ENCODE results near the gene TMEM132C. TPM values are rescaled to one million over a fixed set of nuclear protein-coding genes. Genes with fewer than 3 reads are reported as not detected.

Gene TMEM132C
- total and polyA plus RNA-seq, 4 donors = 0.05 to 0.08 (median 0.05) TPM; not detected in 1

GRCh38 chr12:128752386-128752785 is 485.4 kb downstream of the TMEM132C start:
- Histone ChIP-seq H3K4me3 (ENCODE audit: low read depth in 1 of 3, low read length in 3 of 3) (no peak overlapping the region), H3K4me1 (ENCODE audit: control insufficient read depth in 4 of 4, insufficient read depth in 4 of 4, low read length in 3 of 4) (no peaks in the 10 kb centered on the region), H3K27me3 (ENCODE audit: control insufficient read depth in 4 of 4, insufficient read depth in 4 of 4, low read length in 3 of 4) (peaks cover 0 to 8% (median 0%) of the 10 kb centered on the region in 4 donors), H3K9me3 (ENCODE audit: control insufficient read depth in 4 of 4, low read length in 3 of 4) (no peaks in the 10 kb centered on the region), H3K36me3 (ENCODE audit: control insufficient read depth in 4 of 4, insufficient read depth in 3 of 4, low read depth in 1 of 4, low read length in 3 of 4) (no peaks in the 10 kb centered on the region), H3K27ac (ENCODE audit: low read depth in 1 of 2, low read length in 2 of 2) (no peak overlapping the region), H3K9ac (ENCODE audit: low read depth in 1 of 2, low read length in 2 of 2) (no peak overlapping the region)
- no peak for TF ChIP-seq RAD21 (IDR thresholded peaks at IDR 0.05)
- TF ChIP-seq RXRA (IDR thresholded peaks at IDR 0.05) = no peak
- TF ChIP-seq GABPA (IDR thresholded peaks at IDR 0.05 in 1 of 2, conservative IDR thresholded peaks at IDR 0.05 in 1 of 2) = no peak
- no peak for TF ChIP-seq YY1 (IDR thresholded peaks at IDR 0.05)
- no peak for TF ChIP-seq FOXA1 (IDR thresholded peaks at IDR 0.05)
- TF ChIP-seq, protein P1, sequence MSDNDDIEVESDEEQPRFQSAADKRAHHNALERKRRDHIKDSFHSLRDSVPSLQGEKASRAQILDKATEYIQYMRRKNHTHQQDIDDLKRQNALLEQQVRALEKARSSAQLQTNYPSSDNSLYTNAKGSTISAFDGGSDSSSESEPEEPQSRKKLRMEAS (IDR thresholded peaks at IDR 0.05) = no peak
- no peak for TF ChIP-seq CTCF (IDR thresholded peaks at IDR 0.05; ENCODE audit: low read depth, low read length, missing input control)
- no peak for TF ChIP-seq JUND (IDR thresholded peaks at IDR 0.05)
- no peak for TF ChIP-seq NR2F2 (IDR thresholded peaks at IDR 0.05)
- TF ChIP-seq FOXA2 (IDR thresholded peaks at IDR 0.05) = no peak
- TF ChIP-seq TAF1 (conservative IDR thresholded peaks at IDR 0.05) = no peak
- no peak for TF ChIP-seq ZBTB33 (IDR thresholded peaks at IDR 0.05)
- no peak for TF ChIP-seq EGR1 (IDR thresholded peaks at IDR 0.05; ENCODE audit: low read depth in 2 of 2)
- no peak for TF ChIP-seq ATF3 (IDR thresholded peaks at IDR 0.05)
- TF ChIP-seq REST (IDR thresholded peaks at IDR 0.05) = no peak
- no peak for TF ChIP-seq HNF4G (IDR thresholded peaks at IDR 0.05)
- TF ChIP-seq SP1 (IDR thresholded peaks at IDR 0.05) = no peak
- no peak for DNase-seq (ENCODE audit: low spot score)
- 77% methylated on average over 5 of the region's 5 CpGs for WGBS

GRCh38 chr12:128753438-128753837 is 486.5 kb downstream of the TMEM132C start:
- Histone ChIP-seq H3K4me1 (ENCODE audit: control insufficient read depth in 4 of 4, insufficient read depth in 4 of 4, low read length in 3 of 4) (no peaks in the 10 kb centered on the region), H3K27me3 (ENCODE audit: control insufficient read depth in 4 of 4, insufficient read depth in 4 of 4, low read length in 3 of 4) (peaks cover 0 to 8% (median 0%) of the 10 kb centered on the region in 4 donors), H3K36me3 (ENCODE audit: control insufficient read depth in 4 of 4, insufficient read depth in 3 of 4, low read depth in 1 of 4, low read length in 3 of 4) (no peaks in the 10 kb centered on the region), H3K9me3 (ENCODE audit: control insufficient read depth in 4 of 4, low read length in 3 of 4) (no peaks in the 10 kb centered on the region), H3K27ac (ENCODE audit: low read depth in 1 of 2, low read length in 2 of 2) (no peak overlapping the region), H3K9ac (ENCODE audit: low read depth in 1 of 2, low read length in 2 of 2) (no peak overlapping the region), H3K4me3 (ENCODE audit: low read depth in 1 of 3, low read length in 3 of 3) (no peak overlapping the region)
- 46% methylated on average over 4 of the region's 4 CpGs for WGBS
- TF ChIP-seq EGR1 (IDR thresholded peaks at IDR 0.05; ENCODE audit: low read depth in 2 of 2) (no peak), SP1 (IDR thresholded peaks at IDR 0.05) (no peak), NR2F2 (IDR thresholded peaks at IDR 0.05) (no peak), HNF4G (IDR thresholded peaks at IDR 0.05) (no peak), ATF3 (IDR thresholded peaks at IDR 0.05) (no peak)
- no peak for DNase-seq (ENCODE audit: low spot score)

All from liver (tissue), 9 donors.